Measurements from ENCODE around the gene LEMD2.

DNA sequence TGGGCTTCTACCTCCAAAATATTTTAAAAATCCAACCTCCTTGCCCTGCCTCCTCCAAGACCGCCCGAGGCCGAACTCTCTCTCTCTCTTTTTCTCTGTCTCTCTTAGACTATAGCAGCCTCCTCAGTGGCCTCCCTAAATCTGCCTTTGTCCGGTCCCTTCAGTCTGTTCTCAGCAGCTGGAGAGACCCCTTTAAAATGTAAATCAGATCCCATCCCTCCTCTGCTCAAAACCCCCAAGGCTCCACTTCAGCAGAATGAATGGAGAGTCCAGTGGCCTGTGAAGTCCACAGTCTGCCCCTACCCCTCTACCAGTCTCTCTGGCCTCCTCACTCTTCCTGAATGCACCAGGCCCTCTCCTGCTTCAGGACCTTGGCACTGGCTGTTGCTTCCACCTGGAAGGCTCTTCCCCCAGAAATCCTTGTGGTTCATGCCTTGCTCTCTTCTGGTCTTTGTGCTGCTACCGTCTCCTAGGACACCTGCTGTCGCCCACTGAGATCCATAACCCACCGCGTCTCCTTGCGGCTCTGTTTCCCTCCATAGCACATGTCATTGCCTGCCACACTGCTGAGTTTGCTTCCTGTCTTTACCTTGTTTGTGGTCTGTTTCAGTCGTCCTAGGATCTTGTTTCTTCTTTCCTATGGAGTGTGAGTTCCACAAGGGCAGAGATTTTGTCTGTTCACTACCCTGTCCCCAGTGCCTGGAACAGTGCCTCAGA lies 8.9 kb upstream of the LEMD2 start:
- TF ChIP-seq CTCF (IDR thresholded peaks at IDR 0.05) = no peak
- no peak for TF ChIP-seq POLR2A (IDR thresholded peaks at IDR 0.05)

Data from esophagus squamous epithelium (tissue), 4 donors.